ENCODE data around the gene COL16A1.

- TF ChIP-seq CTCF (IDR thresholded peaks at IDR 0.05) (no peak), POLR2AphosphoS5 (IDR thresholded peaks at IDR 0.05) (no peak), EP300 (IDR thresholded peaks at IDR 0.05; ENCODE audit: low read depth) (no peak)
Measured at GRCh38 chr1:31632649-31633048, 71.2 kb downstream of the COL16A1 start.

Measured in transverse colon (tissue), 4 donors.